HG03520 (cell line): Measurements from ENCODE around the gene KLF16.

Source experiments
- ATAC-seq: cut with Tn5 transposase; IDR thresholded peaks from one replicate; pipeline ENCODE4 v1.9.1; 2021; ENCODE audit warnings: mild to moderate bottlenecking, moderate library complexity; ENCODE audit not compliant: unreplicated experiment

Gene KLF16

DNA sequence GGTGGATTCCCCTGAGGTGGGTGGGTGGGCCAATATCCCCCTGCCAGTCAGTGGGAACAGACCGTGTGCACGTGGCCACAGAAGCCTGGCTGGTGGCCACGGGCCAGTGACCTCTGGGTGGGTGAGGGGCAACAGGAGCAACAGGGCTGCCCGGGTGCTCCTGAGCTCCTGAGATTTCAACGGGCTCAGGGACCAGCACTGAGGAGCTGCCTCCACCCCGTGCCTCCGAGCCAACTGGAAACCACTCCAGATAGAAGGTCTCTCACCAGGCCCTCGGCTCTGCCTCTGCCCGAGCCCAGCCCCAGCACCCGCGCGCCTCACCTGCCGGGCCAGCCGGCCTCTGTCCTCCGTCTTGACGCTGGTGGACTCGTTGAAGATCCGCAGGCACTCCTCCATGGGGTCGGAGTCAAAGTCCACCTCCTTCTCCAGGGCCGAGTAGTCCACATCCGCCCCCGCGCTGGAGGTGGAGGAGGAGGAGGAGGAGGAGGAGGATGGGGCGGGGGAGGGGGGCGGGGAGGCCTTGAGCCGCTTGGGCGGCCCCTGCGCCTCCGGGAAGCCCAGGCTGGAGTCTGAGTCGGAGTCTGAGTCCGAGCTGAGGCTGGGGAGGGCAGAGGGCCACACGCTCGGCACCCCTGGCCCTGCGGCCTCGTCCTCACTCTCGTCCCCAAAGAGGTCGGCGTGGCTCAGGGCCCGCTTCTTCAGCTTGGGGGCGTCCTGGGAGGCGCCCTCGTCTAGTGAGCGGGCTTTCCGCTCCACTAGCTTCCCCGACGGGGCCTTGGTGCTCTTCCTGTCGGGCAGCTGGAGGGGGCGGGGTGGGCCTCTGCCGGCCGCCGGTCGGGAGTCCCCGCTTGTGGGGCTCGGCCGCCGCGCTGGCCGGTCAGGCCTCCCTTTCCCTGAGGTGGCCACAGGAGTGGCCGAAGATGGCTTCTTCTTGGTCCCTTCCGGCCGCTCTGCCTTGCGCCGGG is 36.5 kb downstream of the KLF16 start:
- ATAC-seq, result no peak

DNA sequence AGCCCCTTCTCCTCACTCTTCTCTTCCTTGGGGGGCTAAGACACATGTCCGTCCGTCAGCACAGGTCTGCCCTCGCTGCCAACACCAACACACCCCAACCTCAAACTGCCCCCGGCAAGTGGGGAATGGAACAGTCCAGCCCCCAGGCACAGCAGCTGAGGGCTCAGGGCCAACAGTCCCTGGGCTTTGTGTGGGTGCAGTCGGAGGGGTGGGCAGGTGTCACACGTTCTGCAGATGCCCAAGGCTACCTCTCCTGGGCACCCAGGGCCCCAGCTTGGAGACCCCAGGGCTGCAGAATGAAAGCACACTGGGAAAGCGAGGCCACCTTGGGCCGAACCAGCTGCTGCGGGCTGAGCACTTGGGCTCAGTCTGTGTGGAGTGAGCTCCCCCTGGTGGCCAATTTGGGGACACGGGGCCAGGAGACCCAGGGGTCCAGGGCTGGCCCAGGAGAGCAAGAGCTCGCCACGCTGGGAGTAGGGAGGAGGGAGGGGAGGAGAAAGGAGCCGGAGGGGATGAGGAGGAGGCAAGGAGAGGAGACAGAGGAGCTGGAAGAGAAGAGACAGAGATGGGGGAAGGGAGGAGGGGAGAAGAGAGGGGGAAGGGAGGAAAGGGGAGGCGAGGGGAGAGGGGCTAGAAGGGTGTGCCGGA is 37.3 kb downstream of the KLF16 start:
- ATAC-seq, result no peak

DNA sequence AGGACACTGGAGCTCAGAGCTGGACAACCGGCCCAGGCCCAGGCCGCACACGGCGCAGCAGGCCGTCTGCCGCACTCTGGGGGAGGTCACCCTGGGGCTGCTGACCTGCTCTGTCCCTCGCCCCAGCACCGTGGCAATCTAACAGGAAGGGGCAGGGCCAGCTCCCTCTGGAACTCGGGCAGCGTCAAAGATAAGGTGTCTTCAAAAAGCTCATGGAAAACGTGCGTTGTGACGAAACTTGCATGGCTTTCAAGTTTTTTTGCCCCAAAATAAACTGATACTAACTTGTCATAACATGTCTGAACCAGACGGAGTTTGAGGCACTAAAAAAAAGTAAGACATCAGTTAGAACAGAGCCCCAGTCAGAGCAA is 39.1 kb downstream of the KLF16 start:
- ATAC-seq, result no peak

DNA sequence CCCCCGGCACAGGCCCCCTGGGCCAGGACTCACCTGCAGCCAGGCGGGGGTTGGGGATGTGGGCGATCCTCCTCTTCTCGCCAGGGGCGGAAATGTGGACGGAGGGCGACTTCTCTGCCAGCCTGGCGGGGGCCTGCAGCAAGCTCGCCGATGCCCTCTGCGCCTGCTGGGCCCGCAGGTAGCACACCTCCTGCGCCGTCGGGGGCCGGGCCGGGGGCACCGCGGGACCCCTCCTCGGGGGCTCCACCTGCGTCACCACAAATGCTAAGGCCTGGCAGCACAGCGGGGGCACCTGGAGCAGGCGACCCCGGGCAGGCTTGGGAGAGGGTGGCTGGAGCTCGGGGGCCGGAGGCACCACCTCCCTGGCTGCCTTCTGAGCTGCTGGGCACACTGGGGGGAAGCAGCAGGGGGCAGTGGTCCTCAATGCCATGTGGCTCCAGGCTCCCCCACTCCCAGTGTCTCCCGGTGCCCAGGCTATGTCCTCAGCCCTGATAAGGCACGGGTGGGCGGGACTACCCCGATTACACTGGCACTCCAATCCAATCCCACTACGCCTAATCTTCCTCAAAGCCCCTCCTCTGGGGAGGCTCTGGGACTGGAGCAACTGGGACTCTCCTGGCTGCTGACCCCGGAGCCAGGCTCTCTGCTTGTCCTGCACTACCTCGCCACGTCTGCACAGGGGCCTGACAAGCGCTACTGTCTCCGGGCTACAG is 39.7 kb downstream of the KLF16 start:
- ATAC-seq, result no peak

DNA sequence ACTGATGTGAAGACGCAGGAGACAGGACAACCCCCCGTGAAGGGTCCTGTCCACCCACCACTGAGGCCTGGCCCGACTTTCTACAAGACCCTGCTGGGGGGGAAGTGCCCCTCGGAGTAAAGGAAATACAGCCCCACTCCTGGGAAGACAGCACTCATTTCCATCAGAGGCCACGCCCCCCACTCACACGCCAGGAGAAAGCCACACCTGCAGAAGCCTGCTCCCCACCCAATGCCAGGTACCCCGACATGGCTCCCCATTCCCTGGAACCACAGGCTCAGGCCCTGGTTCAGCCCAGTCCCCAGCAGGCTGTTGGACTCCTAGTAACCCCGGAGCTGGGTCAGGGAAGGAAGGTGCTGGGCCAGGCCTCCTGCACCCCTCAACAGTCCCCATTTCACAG is 40.4 kb downstream of the KLF16 start:
- ATAC-seq, result no peak

DNA sequence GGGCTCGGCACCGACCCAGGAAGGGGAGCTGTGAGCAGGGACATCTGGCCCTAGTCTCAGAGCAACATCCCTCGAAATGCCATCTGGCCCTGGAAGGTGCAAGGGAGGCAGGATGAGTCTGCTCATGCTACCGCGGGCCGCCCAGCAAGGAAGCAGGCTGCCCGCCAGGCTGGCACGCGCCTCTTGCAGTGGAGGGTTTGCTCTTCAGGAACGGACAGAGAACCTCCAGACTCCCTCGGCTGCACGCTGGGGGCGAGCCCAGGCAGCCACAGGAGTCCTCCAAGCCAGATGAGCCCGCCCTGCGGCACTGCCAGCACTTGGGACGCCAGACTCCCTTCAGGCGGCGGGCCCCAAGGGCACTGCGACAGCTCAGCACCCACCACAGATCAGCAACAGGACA is 41.2 kb downstream of the KLF16 start:
- no peak for ATAC-seq

DNA sequence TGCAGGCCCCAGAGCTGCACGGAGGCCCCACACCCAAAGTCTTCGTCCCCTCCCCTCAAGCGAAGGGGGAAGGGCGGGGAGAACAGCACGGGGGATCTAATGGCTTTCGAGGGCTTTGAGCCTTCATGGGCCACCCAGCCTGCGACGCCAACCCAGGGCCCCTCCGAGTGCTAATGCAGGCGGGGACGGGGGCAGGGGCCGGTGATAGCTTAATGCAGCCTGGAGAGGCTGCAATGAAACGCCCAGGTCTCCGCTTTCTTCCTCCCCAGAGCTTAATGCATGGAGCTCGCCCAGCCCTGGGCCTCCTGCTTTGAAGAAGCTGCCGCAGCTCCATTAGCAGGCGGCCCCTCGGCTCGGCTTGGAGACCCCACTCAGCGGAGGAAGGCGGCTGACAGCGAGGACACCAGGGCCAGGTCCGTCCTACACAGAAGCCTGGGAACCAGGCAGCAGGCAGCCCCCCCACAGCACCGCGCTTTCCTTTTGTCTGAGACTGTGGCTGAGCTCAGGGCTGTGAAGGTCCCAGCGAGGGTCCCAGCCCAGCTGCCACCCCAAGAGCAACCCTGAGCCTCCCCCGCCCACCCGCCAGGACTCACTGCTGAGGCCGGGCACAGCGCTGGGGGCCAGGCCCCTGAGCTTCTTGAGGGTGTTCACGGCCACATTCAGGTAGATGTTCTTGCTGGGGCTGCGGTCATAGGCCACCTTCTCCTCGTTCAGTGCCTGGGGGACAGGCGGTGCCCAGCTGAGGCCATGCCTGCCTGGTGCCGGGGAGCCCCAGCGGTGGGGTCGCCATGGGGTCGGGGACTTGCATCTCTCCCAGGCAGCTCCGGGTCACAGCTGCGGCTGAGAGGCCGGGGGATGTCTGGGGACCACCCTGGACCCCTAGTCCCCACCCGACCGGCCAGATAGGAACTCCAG is 43.8 kb downstream of the KLF16 start:
- no peak for ATAC-seq

DNA sequence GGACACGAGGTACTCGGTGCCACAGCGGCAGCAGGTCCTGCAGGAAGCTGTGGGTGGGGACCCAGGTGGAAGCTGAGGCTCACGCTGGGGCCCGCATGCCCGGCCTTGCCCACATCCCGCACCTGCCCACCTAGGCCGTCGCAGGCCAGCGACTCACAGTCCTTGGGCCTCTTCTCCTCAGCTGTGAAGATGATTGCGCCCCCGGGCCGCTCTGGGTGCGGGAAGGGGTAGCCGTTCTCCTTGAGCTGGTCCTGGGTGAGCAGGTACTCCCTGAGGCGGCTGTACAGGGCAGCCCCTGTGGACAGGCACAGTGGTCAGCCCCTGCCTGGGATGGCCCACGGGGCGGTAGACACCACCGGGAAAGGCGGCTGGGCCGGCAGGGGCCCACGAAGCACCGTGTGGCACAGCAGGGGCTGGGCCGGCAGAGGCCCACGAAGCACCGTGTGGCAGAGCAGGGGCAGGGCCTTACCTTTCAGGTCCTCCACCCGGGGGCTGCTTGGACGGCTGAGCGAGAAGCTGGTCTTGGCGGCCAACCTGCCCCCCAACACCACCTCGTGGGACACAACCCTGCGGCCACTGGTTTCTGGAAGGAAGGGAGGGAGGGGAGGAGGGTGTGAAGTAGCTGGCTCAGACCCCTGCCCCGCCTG is 44.7 kb downstream of the KLF16 start:
- no peak for ATAC-seq

DNA sequence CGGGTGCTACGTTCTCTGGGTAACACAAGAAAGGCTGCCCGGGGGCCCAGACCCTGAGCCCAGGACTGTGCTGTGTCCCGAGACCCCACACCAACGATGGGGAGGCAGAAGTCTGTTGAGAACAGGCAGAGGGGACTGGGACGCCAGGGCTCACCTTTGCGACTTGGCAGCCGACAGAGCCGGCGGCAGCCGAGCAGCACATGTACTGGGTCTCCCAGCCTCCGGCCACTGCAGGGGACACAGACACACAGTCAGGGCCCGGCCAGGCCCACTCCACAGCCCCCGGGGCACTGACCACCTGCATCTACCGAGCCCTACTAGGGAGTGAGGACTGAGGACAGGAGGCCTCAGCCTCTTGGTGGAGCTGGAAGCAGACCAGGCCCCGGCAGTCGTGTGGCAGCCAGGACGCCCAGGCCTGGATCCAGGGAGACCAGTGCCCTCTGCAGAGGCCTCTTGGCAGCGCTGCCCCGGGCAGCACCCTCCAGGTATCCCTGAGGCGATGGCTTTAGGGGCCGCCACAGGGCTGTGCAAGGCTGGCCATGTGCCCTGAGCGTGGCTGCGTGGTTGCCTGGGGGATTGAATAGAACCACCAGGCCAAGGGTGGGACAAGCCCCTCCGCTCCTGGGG is 45.7 kb downstream of the KLF16 start:
- no peak for ATAC-seq

DNA sequence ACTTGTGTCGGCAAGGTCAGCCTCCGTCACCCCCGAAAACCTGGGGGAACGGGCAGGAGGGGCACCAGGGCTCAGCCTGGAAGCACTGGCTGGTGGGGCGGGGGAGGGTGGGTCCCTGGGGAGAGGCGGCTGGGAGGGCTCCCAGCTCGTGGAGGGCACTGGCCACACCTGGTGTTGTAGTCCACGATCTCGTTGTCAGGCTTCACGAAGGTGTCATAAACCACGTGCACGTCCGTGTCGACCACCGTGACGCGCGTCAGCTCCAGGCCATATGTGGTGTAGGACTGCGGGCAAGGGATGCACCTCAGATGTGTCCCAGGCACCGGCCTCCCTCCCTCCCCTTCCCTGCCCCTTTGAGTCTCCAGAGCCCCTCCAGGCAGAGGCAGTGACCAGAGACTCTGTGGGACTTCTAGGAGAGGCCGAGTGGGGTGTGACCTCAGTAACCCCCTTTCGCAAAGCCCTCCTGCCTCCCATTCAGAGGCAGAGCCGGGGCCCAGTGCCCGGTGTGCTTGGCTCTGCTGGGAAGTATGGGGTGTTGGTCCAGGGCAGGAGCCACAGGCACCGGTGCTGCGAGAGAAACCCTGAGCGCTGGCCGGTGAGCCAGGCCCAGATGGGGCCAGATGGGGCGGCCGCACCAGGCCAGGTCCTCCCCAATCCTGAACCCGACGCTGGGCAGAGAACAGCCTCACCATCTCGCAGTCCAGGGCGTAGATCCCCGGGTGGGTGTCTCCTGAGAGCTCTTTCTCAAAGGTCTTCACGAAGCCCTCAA is 46.7 kb downstream of the KLF16 start:
- ATAC-seq, result no peak

DNA sequence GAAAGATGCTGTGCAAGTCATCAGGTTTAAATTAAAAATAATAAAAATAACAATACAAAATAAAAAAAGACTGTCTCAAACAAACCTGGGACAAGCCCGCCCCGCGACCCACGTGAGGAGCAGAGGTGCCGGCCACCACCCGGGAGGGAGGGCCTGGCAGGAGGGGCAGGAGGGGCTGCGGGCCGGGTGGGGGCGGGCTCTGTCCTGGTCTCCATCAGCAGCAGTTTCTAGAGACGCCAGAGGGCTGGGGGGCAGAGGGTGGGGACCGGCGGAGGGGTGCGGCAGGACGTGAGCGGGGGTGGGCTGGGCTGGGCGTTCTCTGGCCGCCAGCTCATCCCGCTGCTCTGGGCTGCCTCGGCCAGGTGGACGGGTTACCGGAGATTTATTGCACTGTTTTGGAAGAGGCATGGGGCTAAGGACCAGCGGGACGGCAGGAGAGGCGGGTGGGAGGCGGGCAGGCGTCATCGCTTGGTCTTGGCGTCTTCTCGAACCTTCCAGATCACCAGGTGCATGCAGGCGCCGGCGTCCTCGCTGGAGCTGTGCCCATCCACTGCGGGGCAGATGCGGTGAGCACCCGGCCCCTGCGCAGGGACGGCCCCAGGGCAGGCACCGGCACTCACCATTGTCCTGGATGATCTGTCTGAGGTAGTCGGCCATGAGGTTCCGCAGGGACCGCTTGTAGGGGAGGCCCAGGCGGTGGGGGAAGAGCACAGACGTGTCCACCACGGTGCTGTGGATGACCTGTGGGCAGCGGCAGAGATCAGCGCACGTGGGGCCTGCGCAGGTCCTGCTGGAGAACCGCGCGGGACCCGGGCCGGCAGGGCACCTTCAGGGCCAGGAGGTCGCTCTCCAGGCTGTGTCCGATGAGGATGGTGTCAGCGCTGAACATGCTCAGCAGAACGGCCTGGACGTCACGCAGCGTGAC is 47.5 kb downstream of the KLF16 start:
- no peak for ATAC-seq

DNA sequence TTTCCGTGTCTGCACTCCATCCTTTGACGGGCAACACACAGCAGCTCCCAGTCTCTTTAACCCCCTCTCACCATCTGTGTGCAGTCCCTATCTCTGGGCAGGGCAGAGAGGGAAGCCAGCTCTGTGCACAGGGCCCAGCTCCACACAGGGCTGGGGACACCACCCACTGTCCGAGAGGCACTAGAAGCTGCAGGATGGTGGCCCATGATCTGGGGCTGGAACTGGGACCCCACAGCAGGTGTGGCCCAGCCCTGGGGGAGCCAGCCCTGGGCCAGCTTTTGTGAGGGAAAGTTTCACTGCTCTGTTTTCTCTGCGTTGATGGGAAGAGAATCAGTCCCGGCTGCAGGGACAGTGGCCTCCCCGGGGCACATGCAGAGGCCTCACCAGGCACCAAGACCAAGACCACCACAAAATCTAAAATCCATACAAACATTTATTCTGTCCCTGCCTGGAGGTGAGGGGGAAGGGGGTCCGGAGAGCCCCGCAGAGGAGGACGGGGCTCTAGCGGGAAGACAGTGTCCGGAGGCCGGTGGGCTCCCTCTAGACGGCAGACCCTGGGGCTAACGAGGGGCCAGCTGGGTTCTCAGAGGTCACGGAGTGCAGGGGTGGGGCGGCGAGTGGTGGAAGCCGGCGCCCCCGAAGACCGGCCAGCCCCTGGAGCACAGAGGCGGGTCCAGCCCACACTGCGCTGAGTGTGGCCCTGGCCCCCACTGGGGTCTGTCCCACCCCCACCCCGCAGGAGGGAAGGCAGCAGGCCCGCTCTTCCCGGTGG is 48.4 kb downstream of the KLF16 start:
- no peak for ATAC-seq

DNA sequence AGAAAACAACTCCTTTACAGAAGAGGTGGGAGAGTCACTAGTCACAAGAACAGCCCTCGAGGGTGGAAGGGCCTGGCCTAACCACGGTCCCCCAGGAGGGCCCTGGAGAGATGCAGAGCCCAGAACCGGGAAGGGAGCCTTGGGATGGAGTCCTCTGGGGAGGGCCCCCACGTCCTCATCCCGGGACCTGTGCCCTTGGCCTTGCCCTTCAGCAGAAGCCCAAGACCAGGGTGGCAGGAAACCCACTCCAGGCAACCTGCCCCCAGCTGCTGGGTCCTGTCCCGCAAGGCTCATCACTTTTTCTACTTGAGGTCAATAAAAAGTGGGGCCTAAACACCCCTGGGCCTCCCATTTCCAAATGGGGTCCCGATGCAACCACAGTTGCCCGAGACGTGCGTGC is 49.0 kb downstream of the KLF16 start:
- ATAC-seq, result no peak

DNA sequence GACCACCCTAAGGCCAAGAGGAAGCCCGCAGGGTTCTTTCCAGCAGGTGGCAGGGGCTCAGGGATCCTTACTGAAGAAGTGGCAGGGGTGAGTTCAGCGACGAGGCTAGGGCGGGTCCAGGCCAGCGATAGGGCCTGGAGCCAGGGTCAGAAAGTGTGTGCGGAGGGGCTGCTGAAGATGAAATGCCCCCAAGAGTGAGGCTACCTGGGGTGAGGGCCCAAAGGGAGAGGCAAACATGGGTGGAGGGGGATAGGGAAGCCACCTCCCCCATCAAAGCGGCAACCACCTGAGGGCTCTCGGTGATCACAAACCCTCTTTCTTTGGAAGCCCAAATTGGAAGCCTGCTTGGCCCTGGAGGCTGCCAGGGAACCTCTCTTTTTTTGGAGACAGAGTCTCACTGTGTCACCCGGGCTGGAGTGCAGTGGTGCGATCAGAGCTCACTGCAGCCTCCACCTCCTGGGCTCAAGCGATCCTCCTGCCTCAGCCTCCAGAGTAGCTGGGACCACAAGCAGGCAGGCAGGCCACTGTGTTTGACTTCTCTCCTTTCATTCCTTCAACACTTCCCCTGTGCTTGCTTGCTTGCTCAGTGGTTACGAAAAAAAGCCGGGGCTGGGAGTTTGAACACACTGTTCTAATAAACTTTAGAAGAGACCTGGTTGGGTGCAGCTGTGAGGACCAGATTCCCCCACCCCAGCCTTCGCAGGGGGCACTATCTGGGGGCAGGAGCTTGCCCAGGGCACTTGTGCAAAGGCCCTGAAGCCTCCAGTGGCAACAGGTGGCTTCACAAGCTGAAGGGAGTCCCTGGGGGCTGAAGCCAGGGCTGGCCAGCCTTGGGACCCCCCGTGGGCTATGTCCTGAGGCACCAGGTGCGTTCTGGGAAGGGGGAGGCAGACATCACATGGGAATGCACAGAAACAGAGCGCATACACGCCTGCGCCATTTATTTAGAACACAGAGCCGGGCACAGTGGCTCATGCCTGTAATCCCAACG is 49.9 kb downstream of the KLF16 start:
- no peak for ATAC-seq

DNA sequence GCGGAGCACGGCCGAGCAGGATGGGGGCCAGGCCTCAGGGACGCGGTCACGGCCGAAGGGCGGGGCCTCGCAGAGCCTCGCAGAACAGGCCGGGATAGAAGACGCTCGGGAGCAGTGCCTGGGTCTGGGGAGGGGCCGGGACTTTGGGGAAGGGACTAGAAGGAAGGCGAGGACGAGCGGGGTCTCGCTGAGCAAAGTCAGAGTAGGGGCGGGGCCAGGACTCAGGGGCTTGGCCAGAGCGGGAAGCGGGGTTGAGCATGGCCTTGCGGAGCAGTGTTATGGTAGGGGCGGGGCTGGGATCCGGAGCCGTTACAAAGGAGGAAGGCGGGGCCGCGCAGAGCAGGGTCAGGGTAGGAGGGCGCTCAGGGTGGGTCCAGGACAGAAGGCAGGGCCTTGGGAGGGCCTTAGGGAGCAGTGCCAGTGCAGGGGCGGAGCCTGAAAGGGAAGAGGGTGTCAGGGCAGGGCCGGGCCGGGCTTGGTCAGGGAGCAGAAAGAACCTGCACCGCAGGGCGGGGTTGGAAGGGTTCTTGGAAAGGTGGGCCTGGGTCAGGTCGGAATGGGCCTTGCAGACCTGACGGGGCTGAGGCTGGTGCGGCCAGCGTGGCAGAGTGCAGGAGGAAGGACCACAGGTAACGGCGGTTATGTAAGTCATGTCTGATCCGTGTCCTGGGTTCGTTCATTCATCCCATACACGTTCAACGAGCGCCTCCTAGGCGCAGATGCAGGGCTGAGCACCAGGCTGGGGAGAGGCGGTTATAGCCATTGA is 50.8 kb downstream of the KLF16 start:
- ATAC-seq, result peak; percentile 53
